Endodermal cell (in vitro differentiated cells): ENCODE data around the gene ASB10. TPM values are rescaled to one million over a fixed set of nuclear protein-coding genes. Genes with fewer than 3 reads are reported as not detected.

Experiments used
- DNase-seq: peaks from one replicate; pipeline ENCODE4 v3.0.0-alpha.2; 2017
- H3K27ac ChIP-seq: 2 replicates; pipeline ENCODE4 v1.5.1; 2013; ENCODE audit warnings: mild to moderate bottlenecking, low read depth, low read length, moderate library complexity
- H3K27me3 ChIP-seq: 2 replicates; pipeline ENCODE4 v1.6.1; 2013; ENCODE audit warnings: mild to moderate bottlenecking, low read length, moderate library complexity; ENCODE audit not compliant: insufficient read depth, control insufficient read depth, poor library complexity, severe bottlenecking
- H3K36me3 ChIP-seq: 2 replicates; pipeline ENCODE4 v1.7.0; 2013; ENCODE audit warnings: mild to moderate bottlenecking, low read length, moderate library complexity; ENCODE audit not compliant: control insufficient read depth, insufficient read depth
- H3K4me1 ChIP-seq: one replicate; pipeline ENCODE4 v1.7.0; 2013; ENCODE audit warnings: low read length; ENCODE audit not compliant: control insufficient read depth, insufficient read depth
- H3K4me3 ChIP-seq: 2 replicates; pipeline ENCODE4 v1.5.1; 2013; ENCODE audit warnings: mild to moderate bottlenecking, low read length, moderate library complexity
- H3K9ac ChIP-seq: 2 replicates; pipeline ENCODE4 v1.6.1; 2013; ENCODE audit warnings: mild to moderate bottlenecking, low read length, moderate library complexity; ENCODE audit not compliant: poor library complexity, severe bottlenecking; ENCODE audit errors: extremely low read depth
- H3K9me3 ChIP-seq: 2 replicates; pipeline ENCODE4 v1.6.1; 2013; ENCODE audit warnings: mild to moderate bottlenecking, low read length, moderate library complexity; ENCODE audit not compliant: control insufficient read depth
- H3K27ac Mint-ChIP-seq: 2 replicates; pipeline ENCODE4 v1.8.0; 2020; ENCODE audit warnings: mixed read lengths
- H3K27me3 Mint-ChIP-seq: 2 replicates; pipeline ENCODE4 v1.8.0; 2021; ENCODE audit warnings: mild to moderate bottlenecking, mixed read lengths; ENCODE audit not compliant: insufficient read depth
- H3K36me3 Mint-ChIP-seq: 2 replicates; pipeline ENCODE4 v1.8.0; 2020; ENCODE audit warnings: low read depth, mixed read lengths
- H3K4me1 Mint-ChIP-seq: 2 replicates; pipeline ENCODE4 v1.8.0; 2020; ENCODE audit warnings: mixed read lengths
- H3K4me3 Mint-ChIP-seq: 2 replicates; pipeline ENCODE4 v1.8.0; 2020; ENCODE audit warnings: mild to moderate bottlenecking, moderate library complexity, mixed read lengths
- H3K9me3 Mint-ChIP-seq: 2 replicates; pipeline ENCODE4 v1.8.0; 2020; ENCODE audit warnings: mild to moderate bottlenecking, mixed read lengths
- CTCF ChIP-seq: fragments of 200-600 bp; sonication (generic); conservative IDR thresholded peaks from 2 replicates; pipeline ENCODE4 v1.5.0; 2021; ENCODE audit warnings: antibody characterized with exemption, mild to moderate bottlenecking
- WGBS, 2 experiments: methylation state at CpG; one replicate each; pipeline versions ENCODE4 v1.1.5 to v1.1.7; 2013; ENCODE audit warnings: missing lambda C conversion rate in 2 of 2, mixed read lengths in 1 of 2; ENCODE audit not compliant: insufficient coverage in 1 of 2, insufficient read length in 1 of 2; 5-methylcytosine and 5-hydroxymethylcytosine counted together
- total RNA-seq, 2 donors: library from RNA; stranded (reverse); fragmentation: NEBNext Ultra II Directional in 1 of 2; extraction: Animal tissue kit (Norgen Biotek cat#: 25700) in 1 of 2; gene quantifications; 2 replicates in 1 of 2; 3 replicates in 1 of 2; pipeline ENCODE4 v1.2.1, GENCODE V29; 2021

ASB10 gene
- total RNA-seq, 2 donors from 2014 or later, result not detected

- Histone ChIP-seq H3K9ac (no peak overlapping the region), H3K27ac (no peak overlapping the region), H3K4me3 (no peak overlapping the region), H3K9me3 (no peaks in the 10 kb centered on the region), H3K36me3 (peaks cover 49% of the 10 kb centered on the region), H3K4me1 (no peaks in the 10 kb centered on the region), H3K27me3 (no peaks in the 10 kb centered on the region)
- peaks cover 51% of the 10 kb centered on the region for H3K36me3 Mint-ChIP-seq
- peak; percentile 66 for DNase-seq
- no peak overlapping the region for H3K27ac Mint-ChIP-seq
- no peak overlapping the region for H3K4me3 Mint-ChIP-seq
- no peaks in the 10 kb centered on the region for H3K27me3 Mint-ChIP-seq
- WGBS, 2 experiments, result 85 to 93% methylated on average over 3 to 18 of the region's 18 CpGs
- no peak for TF ChIP-seq CTCF
- H3K9me3 Mint-ChIP-seq, result no peaks in the 10 kb centered on the region
- peaks cover 30% of the 10 kb centered on the region for H3K4me1 Mint-ChIP-seq
Measured at GRCh38 chr7:151139071-151139790, 47.8 kb downstream of the ASB10 start.

GRCh38 chr7:151138153-151138851 is 48.7 kb downstream of the ASB10 start:
- Histone ChIP-seq H3K27me3 (no peaks in the 10 kb centered on the region), H3K27ac (no peak overlapping the region), H3K9me3 (no peaks in the 10 kb centered on the region), H3K36me3 (peaks cover 46% of the 10 kb centered on the region), H3K9ac (no peak overlapping the region), H3K4me3 (no peak overlapping the region), H3K4me1 (no peaks in the 10 kb centered on the region)
- H3K4me3 Mint-ChIP-seq, result no peak overlapping the region
- H3K4me1 Mint-ChIP-seq, result peaks cover 30% of the 10 kb centered on the region
- peak; percentile 86 for DNase-seq
- TF ChIP-seq CTCF, result peak; percentile 60
- H3K27me3 Mint-ChIP-seq, result no peaks in the 10 kb centered on the region
- H3K27ac Mint-ChIP-seq, result no peak overlapping the region
- H3K36me3 Mint-ChIP-seq, result peaks cover 49% of the 10 kb centered on the region
- H3K9me3 Mint-ChIP-seq, result no peaks in the 10 kb centered on the region
- 57 to 59% methylated on average over 26 to 30 of the region's 30 CpGs for WGBS, 2 experiments

GRCh38 chr7:151137791-151138152 is 49.3 kb downstream of the ASB10 start:
- no peak for DNase-seq
- whole genome bisulfite sequencing, 2 experiments, result 86 to 93% methylated on average over 9 to 11 of the region's 11 CpGs
- Histone ChIP-seq H3K4me1 (no peaks in the 10 kb centered on the region), H3K9ac (no peak overlapping the region), H3K9me3 (no peaks in the 10 kb centered on the region), H3K27ac (no peak overlapping the region), H3K27me3 (no peaks in the 10 kb centered on the region), H3K36me3 (peaks cover 41% of the 10 kb centered on the region), H3K4me3 (no peak overlapping the region)
- Mint-ChIP-seq H3K4me3 (no peak overlapping the region), H3K27ac (no peak overlapping the region), H3K9me3 (no peaks in the 10 kb centered on the region), H3K27me3 (no peaks in the 10 kb centered on the region), H3K4me1 (peaks cover 29% of the 10 kb centered on the region), H3K36me3 (peaks cover 48% of the 10 kb centered on the region)
- no peak for TF ChIP-seq CTCF
